DND-41 (cell line): ENCODE data around the gene PTBP3.
A peak's percentile ranks its signal among the peaks of the same experiment; 100 is the strongest.

Source experiments
- ATAC-seq: fragments of 200-7000 bp; cut with Tn5 transposase; 3 replicates; pipeline ENCODE4 v1.9.1; 2021; ENCODE audit warnings: low read depth; ENCODE audit not compliant: insufficient read depth
- DNase-seq: peaks from one replicate; pipeline ENCODE4 v3.0.0-alpha.2; 2020
- H2AFZ ChIP-seq: 2 replicates; pipeline ENCODE4 v1.6.0; 2012; ENCODE audit warnings: low read depth, low read length
- H3K27ac ChIP-seq: 2 replicates; pipeline ENCODE4 v1.5.1; 2012; ENCODE audit warnings: low read length, inconsistent platforms
- H3K27me3 ChIP-seq: fragments of 200-600 bp; sonication (generic); 2 replicates; pipeline ENCODE4 v1.6.0; 2012; ENCODE audit warnings: low read length, mild to moderate bottlenecking, inconsistent platforms; ENCODE audit not compliant: insufficient read depth, poor library complexity
- H3K36me3 ChIP-seq: 2 replicates; pipeline ENCODE4 v1.5.1; 2012; ENCODE audit warnings: low read length, inconsistent platforms; ENCODE audit not compliant: insufficient read depth
- H3K4me1 ChIP-seq: 2 replicates; pipeline ENCODE4 v1.5.1; 2012; ENCODE audit warnings: mild to moderate bottlenecking, low read length; ENCODE audit not compliant: insufficient read depth
- H3K4me2 ChIP-seq: 2 replicates; pipeline ENCODE4 v1.6.0; 2012; ENCODE audit warnings: mild to moderate bottlenecking, moderate library complexity, low read length, inconsistent platforms; ENCODE audit not compliant: insufficient read depth
- H3K4me3 ChIP-seq, 2 experiments: fragments of 200-600 bp in 1 of 2; shearing (Covaris generic) in 1 of 2; 2 replicates each; pipeline ENCODE4 v1.5.1; 2012 to 2016; ENCODE audit warnings: inconsistent platforms in 2 of 2, low read length in 2 of 2, mild to moderate bottlenecking in 2 of 2, low read depth in 1 of 2, moderate library complexity in 1 of 2
- H3K79me2 ChIP-seq: 2 replicates; pipeline ENCODE4 v1.6.0; 2012; ENCODE audit warnings: low read length, inconsistent platforms; ENCODE audit not compliant: insufficient read depth
- H3K9ac ChIP-seq: 2 replicates; pipeline ENCODE4 v1.6.0; 2012; ENCODE audit warnings: low read depth, mild to moderate bottlenecking, inconsistent platforms, low read length, moderate library complexity
- H3K9me3 ChIP-seq: 2 replicates; pipeline ENCODE4 v1.5.1; 2012; ENCODE audit warnings: low read length, moderate library complexity, mild to moderate bottlenecking, inconsistent platforms; ENCODE audit not compliant: insufficient read depth, severe bottlenecking
- H4K20me1 ChIP-seq: 2 replicates; pipeline ENCODE4 v1.6.0; 2012; ENCODE audit warnings: low read length; ENCODE audit not compliant: insufficient read depth
- EZH2 ChIP-seq: IDR thresholded peaks from 3 replicates; pipeline ENCODE4 v1.6.1; 2012; ENCODE audit warnings: borderline replicate concordance, low read depth, mild to moderate bottlenecking, moderate library complexity, low read length, inconsistent platforms; ENCODE audit not compliant: severe bottlenecking
- TF ChIP-seq, protein P1 (sequence below): IDR thresholded peaks from 2 replicates; pipeline ENCODE4 v1.5.1; 2012; ENCODE audit warnings: borderline replicate concordance, low read length, moderate library complexity, mild to moderate bottlenecking; ENCODE audit not compliant: poor library complexity, severe bottlenecking; ENCODE audit errors: extremely low read depth

Gene PTBP3

GRCh38 chr9:112332674-112332976, 794 bp downstream of the PTBP3 start:
- H4K20me1 ChIP-seq: peaks cover 19% of the 10 kb centered on the region; the same call in 1 of the 2 replicates
- H3K4me1 ChIP-seq: peaks cover 46% of the 10 kb centered on the region
- no peak for DNase-seq
- ATAC-seq: no peak
- peak overlapping the region; percentile 87 to 91 for H3K4me3 ChIP-seq
- H3K4me2 ChIP-seq: peak overlapping the region; percentile 72
- H2AFZ ChIP-seq: peak overlapping the region; percentile 92
- TF ChIP-seq, protein P1, sequence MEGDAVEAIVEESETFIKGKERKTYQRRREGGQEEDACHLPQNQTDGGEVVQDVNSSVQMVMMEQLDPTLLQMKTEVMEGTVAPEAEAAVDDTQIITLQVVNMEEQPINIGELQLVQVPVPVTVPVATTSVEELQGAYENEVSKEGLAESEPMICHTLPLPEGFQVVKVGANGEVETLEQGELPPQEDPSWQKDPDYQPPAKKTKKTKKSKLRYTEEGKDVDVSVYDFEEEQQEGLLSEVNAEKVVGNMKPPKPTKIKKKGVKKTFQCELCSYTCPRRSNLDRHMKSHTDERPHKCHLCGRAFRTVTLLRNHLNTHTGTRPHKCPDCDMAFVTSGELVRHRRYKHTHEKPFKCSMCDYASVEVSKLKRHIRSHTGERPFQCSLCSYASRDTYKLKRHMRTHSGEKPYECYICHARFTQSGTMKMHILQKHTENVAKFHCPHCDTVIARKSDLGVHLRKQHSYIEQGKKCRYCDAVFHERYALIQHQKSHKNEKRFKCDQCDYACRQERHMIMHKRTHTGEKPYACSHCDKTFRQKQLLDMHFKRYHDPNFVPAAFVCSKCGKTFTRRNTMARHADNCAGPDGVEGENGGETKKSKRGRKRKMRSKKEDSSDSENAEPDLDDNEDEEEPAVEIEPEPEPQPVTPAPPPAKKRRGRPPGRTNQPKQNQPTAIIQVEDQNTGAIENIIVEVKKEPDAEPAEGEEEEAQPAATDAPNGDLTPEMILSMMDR: no peak
- no peak for TF ChIP-seq EZH2
- peak overlapping the region; percentile 89 for H3K27ac ChIP-seq
- no peaks in the 10 kb centered on the region; the same call in 1 of the 2 replicates for H3K36me3 ChIP-seq
- H3K9ac ChIP-seq: peak overlapping the region; percentile 86
- H3K9me3 ChIP-seq: no peaks in the 10 kb centered on the region
- peaks cover 58% of the 10 kb centered on the region for H3K79me2 ChIP-seq
- H3K27me3 ChIP-seq: no peaks in the 10 kb centered on the region

DNA sequence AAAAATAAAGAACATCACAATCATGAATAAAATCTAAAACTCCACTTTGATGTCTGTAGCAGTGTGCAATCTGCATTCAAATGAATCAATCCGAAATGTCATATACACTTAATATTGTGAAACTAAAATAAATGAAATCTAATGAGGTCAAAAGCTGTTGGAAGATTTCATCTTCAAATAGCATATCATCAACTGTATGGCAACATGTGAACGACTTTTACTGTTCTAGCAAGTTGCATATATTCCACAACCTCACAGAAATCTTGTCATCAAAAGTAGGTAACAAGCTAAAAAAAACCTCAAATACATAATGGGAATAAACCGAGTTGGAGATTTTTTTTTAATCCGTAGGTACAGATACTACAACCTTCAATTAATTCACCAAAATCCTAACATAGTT, 1.2 kb downstream of the PTBP3 start:
- Histone ChIP-seq H3K4me2 (peak overlapping the region; percentile 72), H3K4me3 (peak overlapping the region; percentile 87 to 91; a peak in 3 of 4 replicates), H2AFZ (peak overlapping the region; percentile 92; the same call in 1 of the 2 replicates)

GRCh38 chr9:112331674-112331952, 1.8 kb downstream of the PTBP3 start:
- peaks cover 46% of the 10 kb centered on the region for H3K4me1 ChIP-seq
- no peaks in the 10 kb centered on the region for H3K27me3 ChIP-seq
- peak overlapping the region; percentile 86 for H3K9ac ChIP-seq
- no peak for TF ChIP-seq EZH2
- TF ChIP-seq, protein P1: no peak
- H3K36me3 ChIP-seq: no peaks in the 10 kb centered on the region; the same call in 1 of the 2 replicates
- H3K27ac ChIP-seq: peak overlapping the region; percentile 51
- peaks cover 19% of the 10 kb centered on the region; the same call in 1 of the 2 replicates for H4K20me1 ChIP-seq
- peaks cover 68% of the 10 kb centered on the region for H3K79me2 ChIP-seq
- H3K4me3 ChIP-seq: peak overlapping the region; percentile 87 to 91; a peak in 3 of 4 replicates
- no peak for DNase-seq
- H3K4me2 ChIP-seq: peak overlapping the region; percentile 72
- ATAC-seq: no peak
- no peaks in the 10 kb centered on the region for H3K9me3 ChIP-seq
- no peak overlapping the region for H2AFZ ChIP-seq

More for the DNA sequence above, 1.2 kb downstream of the PTBP3 start:
- H3K27me3 ChIP-seq: no peaks in the 10 kb centered on the region
- H3K4me1 ChIP-seq: peaks cover 46% of the 10 kb centered on the region
- H3K9ac ChIP-seq: peak overlapping the region; percentile 86
- ATAC-seq (no peak), DNase-seq (no peak)
- no peaks in the 10 kb centered on the region; the same call in 1 of the 2 replicates for H3K36me3 ChIP-seq
- H4K20me1 ChIP-seq: peaks cover 19% of the 10 kb centered on the region; the same call in 1 of the 2 replicates
- peaks cover 62% of the 10 kb centered on the region for H3K79me2 ChIP-seq
- H3K9me3 ChIP-seq: no peaks in the 10 kb centered on the region
- H3K27ac ChIP-seq: peak overlapping the region; percentile 89
- TF ChIP-seq, protein P1: no peak
- no peak for TF ChIP-seq EZH2

DNA sequence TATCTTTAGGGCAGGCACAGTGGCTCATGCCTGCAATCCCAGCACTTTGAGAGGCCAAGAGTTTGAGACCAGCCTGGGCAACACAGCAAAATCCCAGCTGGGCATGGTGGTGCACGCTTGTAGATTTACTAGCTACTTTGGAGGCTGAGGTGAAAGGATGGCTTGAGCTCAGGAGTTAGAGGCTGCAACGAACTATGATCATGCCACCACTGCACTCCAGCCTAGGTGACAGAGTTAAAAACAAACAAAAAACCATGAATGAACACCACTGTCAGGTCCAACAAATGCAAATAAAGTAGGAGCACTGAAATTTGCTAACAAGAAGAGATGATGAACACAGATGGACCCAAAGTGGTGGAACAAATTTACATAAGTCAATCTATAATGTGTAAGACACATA, 4.9 kb downstream of the PTBP3 start:
- no peaks in the 10 kb centered on the region for H3K9me3 ChIP-seq
- H3K4me2 ChIP-seq: peak overlapping the region; percentile 36; the same call in 1 of the 2 replicates
- DNase-seq (no peak), ATAC-seq (no peak)
- TF ChIP-seq, protein P1: no peak
- TF ChIP-seq EZH2: no peak
- no peaks in the 10 kb centered on the region; the same call in 1 of the 2 replicates for H3K36me3 ChIP-seq
- no peaks in the 10 kb centered on the region for H3K27me3 ChIP-seq
- H3K79me2 ChIP-seq: peaks cover 99% of the 10 kb centered on the region
- no peak overlapping the region for H3K4me3 ChIP-seq
- H3K27ac ChIP-seq: peak overlapping the region; percentile 19; the same call in 1 of the 2 replicates
- H3K4me1 ChIP-seq: peaks cover 36% of the 10 kb centered on the region
- H3K9ac ChIP-seq: no peak overlapping the region
- H4K20me1 ChIP-seq: peaks cover 39% of the 10 kb centered on the region; the same call in 1 of the 2 replicates
- H2AFZ ChIP-seq: no peak overlapping the region
